Embryonic facial prominence (tissue), 1 donor: Measurements from ENCODE around the gene SKP1.
"Not testable (repeated sequence)": the region's sequence is repeated elsewhere in the genome, so short reads cannot be mapped to it uniquely, and the experiment has no call there.

ENCODE experiments used
- DNase-seq: peaks from one replicate; pipeline ENCODE4 v3.0.0-alpha.2; 2016; ENCODE audit errors: extremely low spot score

The SKP1 gene

DNA sequence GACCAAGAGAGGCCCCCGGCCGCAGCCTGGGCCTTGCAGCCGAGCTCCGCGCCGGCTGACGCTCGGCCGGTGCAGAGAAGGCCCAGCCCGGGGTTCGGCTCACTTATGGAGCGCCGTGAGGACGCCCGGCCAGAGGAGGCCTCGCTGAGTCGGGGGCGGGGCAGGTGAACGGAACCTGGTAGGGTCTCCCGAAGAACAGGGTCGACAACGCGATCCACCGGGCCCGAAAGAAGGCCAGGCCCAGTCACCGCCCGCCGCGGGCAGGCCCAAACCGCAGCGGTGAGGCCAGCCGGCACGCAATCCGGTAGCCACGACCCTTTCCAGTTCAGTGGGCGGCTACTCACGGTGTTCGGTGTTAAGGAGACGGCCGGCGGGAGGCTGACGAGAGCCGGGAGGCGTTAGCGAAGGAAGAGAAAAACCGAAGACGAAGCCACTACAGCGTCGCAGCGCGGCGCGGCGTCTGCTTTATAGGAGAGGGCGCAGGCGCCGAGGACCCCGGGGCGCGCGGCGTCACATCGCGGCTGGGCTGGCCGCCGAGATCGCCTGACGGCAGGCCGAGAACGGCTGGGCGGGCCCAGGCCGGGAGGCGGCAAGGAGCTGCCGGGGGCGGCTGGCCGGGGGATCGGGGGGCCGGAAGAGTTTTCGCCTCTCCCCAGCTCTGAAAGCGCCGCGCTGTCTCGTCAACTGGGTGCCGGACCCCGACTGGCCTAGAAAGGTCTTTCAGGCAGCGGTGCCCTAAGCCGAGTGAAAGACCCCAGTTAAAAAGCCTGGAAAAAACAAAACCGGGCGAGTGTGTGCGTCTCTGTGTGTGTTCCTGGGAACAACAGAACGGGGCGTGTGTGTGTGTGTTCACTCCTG lies at the start of gene SKP1:
Gene SKP1, minus strand, starts transcription at position 440 of the 858 bp plus-strand sequence. CDS start 2,928 bp downstream, outside the sequence.
- peak; percentile 74 for DNase-seq

GRCh38 chr5:134225780-134226440 lies 49.2 kb upstream of the SKP1 start, which contains the start of gene PPP2CA:
Gene PPP2CA, minus strand, starts transcription at chr5:134226073. Its CDS starts 212 bp downstream, at chr5:134225861.
- DNase-seq: peak; percentile 97

DNA sequence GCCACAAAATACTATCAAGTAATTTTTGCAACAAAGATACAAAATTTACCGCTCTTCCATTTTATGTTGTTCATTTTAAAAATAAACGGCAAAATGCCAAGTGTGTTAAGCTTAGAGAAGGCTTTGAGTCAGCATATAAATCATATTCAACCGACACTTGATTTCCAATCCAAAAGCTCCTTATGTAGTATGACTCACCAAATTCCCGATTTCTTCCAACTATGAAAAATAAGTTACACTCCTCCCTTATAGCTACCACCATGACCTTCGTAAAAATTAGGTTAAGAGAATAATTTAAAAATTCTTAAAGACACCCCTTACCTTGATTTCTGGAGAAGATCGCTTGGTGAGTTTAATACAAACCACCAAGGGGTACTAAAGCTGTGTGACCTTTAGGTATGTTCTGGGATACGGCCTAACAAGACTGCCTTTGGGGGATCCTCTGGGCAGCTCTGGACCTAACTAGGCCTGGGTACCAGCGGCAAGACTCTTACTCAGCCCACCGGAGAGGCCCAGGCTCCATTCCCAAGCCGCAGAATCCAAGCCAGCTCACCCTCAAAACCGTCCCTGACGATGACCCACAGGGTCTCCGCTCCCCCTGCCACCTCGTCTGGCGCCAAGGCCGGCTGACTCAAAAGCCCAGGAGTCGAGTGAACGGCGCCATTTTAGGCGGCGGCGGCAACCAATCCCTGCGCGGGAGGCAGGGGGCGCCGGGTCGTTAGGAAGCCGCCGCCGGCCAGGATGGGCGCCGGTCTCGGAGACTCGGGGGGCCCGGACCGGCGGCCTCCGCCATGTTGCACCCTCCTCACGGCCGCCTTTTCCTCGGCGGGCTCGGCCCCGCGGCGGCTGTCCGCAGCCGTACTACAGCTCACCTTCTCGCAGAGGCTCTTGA lies 48.4 kb upstream of the SKP1 start:
- DNase-seq: peak; percentile 61

DNA sequence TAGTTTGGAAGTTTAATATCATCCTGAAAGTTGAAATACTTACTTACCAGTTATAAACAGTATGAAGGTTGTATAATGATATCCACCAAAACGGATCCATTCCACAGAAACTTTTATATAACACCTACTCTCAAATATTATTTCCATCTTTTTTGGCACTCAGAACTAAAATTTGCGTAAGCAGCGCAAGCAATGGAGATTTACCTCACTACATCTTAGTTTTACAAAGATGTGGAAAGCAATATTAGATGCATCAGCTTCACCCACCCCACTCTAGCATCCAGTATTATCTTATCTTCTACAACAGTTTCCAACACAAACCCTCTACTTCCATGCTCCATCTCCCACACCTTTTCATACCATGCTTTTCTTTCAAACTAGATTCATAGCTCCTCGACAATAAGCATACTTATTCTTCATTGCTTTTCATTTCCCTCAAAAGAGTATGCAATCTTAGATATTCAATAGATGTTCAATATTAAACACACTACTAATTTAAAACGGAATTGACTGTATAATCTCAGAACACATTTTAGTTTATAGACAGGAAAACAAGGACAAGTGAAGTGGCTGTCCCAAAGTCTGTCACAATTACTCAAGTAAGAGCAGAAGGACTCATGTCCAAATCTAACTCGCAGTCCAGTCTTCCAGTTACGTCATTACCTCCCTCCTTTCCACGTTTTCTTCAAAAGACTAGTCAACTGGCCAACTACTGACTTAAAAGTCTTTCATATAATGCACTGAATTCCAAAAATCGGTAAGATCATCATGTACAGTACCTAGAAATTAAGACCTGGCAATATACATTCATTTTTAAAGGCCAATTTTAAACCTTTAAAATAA lies 46.9 kb upstream of the SKP1 start:
- no peak for DNase-seq

- not testable (repeated sequence) for DNase-seq
Observed at GRCh38 chr5:134221690-134222089, 44.9 kb upstream of the SKP1 start.

- DNase-seq: no peak
Observed at GRCh38 chr5:134215757-134216156, 39.0 kb upstream of the SKP1 start.

- DNase-seq: not testable (repeated sequence)
Observed at GRCh38 chr5:134211263-134212031, 34.7 kb upstream of the SKP1 start.

- no peak for DNase-seq
Observed at GRCh38 chr5:134209477-134210245, 32.9 kb upstream of the SKP1 start.

GRCh38 chr5:134207696-134208095 lies 30.9 kb upstream of the SKP1 start:
- DNase-seq: no peak

DNA sequence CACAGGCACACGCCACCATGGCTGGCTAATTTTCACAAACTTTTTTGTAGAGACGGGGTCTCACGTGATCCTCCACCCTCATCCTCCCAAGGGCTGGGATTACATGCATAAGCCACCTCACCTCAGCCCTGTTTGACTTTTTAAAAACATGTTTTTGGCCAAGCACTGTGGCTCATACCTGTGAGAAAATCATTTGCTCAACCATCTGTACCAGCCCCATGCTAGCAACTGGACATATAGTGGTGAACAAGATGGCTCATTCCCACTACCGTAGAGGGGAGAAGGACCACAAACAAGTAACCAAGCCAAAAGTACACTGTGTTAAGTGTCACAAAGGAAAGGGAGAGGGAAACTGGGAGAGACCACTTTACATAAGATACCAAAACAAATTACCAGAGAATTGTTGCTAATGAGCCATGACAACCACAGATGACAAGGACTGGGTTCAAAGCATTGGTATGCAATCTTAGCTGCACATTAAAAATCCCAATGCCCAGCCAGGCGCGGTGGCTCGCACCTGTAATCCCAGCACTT lies 29.9 kb upstream of the SKP1 start:
- no peak for DNase-seq

GRCh38 chr5:134204575-134204974 lies 27.8 kb upstream of the SKP1 start:
- DNase-seq: no peak

DNA sequence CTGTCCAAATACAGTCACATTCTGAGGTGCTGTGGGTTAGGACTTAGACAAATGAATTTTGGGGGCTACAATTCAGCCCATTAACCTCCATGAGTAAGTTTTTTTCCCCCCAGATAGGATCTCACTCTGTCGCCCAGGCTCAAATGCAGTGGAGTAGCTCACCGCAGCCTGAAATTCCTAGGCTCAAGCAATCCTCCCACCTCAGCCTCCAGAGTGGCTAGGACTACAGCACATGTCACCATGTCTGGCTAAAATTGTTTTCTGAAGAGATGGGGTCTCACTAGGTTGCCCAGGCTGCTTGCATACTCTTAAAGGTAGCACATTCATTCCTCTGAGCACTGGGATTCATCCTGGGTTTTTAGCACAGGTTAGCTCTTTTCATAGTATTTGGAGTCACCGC lies 26.9 kb upstream of the SKP1 start:
- DNase-seq: no peak

DNA sequence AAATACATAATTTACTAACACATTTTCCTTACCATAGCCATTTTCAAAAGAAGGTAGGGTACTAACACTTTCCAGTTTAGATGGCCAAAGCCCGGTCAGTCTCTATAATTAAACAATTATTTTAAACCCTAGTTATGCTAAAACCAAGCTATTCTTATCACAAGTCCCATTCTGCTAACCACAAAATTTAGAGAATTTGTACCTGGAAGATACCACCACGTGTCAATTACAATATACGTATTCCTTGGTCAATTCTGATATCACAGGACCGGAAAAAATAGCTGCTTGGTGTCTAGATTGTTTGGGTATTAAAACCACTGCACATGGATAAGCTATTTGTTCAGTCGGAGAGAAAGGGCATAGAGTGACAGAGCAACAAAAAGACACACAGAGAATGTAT lies 18.9 kb upstream of the SKP1 start:
- DNase-seq: no peak

GRCh38 chr5:134189031-134189430 lies 12.3 kb upstream of the SKP1 start:
- DNase-seq: no peak

DNA sequence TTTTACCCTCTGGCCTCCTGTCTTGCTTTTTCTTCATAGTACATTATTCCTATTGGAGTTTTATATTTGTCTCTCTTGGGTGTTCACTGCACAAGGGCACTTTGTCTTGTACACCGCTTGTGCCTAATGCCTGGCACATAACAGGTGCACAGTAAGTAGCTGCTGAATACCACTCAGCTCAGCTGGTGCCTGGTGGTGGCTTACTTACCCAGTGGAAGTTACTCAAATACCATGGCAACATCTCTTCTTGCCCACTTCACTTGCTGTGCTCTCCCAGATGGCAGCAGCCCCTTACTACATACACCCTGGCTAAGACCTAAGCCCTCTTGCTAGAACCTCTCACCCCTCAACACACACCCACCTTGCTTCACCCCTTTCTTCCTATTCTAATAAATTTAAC lies 11.3 kb upstream of the SKP1 start:
- no peak for DNase-seq

DNA sequence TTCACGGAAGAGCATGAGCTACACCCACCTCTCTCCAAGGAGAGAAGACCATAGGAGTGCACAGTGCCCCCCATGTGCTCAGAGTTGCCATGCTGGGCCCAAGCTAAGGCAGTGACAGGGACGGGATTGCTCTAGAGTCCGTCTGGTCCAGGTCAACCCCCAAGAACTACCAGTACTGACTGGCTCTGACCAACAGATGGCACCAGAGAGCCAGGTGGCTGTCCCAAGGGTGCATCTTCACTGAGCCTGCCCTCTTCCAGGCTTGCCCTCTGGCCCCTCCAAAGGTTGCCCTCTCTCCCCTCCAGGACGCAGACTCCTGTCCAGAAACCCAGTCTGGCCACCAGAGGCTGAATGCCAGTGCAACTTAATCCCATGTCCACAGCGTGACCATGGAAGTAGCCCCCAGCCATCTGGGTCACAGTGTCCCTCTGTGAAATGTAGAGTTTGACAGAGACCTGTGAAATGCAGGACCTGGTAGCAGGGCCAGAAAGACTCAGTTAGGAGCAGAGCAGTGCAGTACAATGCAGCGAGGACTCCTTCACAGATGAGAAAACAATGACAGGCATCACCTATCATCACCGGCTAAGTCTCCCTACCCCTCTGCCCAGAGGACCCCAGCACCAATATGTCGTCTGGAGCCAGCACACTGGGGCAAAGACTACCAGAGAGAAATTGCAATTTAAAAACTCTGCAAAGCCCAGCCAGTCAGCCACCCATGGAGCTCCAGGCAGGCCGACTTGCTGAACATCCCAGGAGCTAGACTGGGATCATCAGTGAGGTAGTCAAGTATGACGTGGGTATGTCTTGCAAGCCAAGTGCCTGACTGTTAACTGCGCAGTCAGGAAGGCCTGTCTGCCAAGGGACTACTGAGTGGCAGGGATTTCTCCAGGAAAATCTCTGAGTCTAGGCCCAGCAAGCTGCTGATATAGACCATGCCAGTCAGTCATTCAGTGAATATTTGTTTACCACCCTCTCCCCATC lies 7.7 kb upstream of the SKP1 start:
- DNase-seq: no peak

DNA sequence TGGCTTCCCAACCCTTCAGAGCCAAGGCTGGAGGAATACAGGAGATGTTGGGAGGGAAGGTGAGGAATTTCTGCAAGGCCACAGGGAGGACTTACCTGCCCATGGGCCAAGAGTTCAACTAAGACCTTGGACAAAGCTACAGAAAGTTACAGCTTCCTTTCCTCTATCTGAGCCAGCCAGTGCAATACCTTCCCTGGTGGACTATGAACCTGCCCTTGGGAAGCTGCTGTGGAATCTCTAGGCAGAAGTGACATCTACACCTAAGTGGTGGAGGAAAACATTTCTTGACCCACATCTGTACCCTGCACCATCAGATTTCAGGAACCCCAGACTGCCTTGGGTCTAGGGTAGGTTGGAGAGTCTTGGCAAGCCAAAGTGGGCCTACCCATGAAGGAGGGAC lies 6.7 kb upstream of the SKP1 start:
- no peak for DNase-seq

DNA sequence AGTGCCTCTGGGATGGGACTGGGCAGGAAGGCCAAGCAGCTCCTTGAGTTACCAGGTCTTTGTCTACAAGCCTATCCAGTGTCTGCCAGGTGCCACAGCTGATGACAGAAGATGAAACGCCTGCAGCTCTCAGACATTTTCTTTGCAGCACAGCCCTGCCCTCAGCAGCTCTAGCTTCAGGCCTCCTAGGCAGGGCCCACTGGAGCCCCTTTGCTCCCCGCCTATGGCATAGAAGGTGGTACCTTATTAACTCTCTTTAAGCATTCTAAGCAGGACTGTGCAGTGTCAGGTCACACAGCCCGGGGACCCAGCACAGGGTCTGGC lies 1.3 kb upstream of the SKP1 start:
- no peak for DNase-seq
